Hepatocyte (in vitro differentiated cells): ENCODE data around the gene MAS1. TPM values are rescaled to one million over a fixed set of nuclear protein-coding genes. Genes with fewer than 3 reads are reported as not detected.

Source experiments
- DNase-seq: peaks from one replicate; pipeline ENCODE4 v3.0.0-alpha.2; 2016; ENCODE audit warnings: low spot score
- H2AFZ ChIP-seq: fragments of 200-600 bp; sonication (generic); 2 replicates; pipeline ENCODE4 v1.6.0; 2016; ENCODE audit warnings: antibody characterized with exemption, mild to moderate bottlenecking
- H3K27ac ChIP-seq: fragments of 200-600 bp; sonication (generic); 2 replicates; pipeline ENCODE4 v1.5.1; 2016; ENCODE audit warnings: mild to moderate bottlenecking
- H3K27me3 ChIP-seq: fragments of 200-600 bp; sonication (generic); 2 replicates; pipeline ENCODE4 v1.6.1; 2016
- H3K36me3 ChIP-seq: fragments of 200-600 bp; sonication (generic); replicated peaks from 2 replicates; pipeline ENCODE4 v1.5.1; 2016; ENCODE audit warnings: low read depth; ENCODE audit not compliant: insufficient read depth
- H3K4me1 ChIP-seq: fragments of 200-600 bp; sonication (generic); 2 replicates; pipeline ENCODE4 v1.5.1; 2016; ENCODE audit warnings: mild to moderate bottlenecking, moderate library complexity; ENCODE audit not compliant: insufficient read depth
- H3K4me2 ChIP-seq: fragments of 200-600 bp; sonication (generic); 2 replicates; pipeline ENCODE4 v1.6.0; 2016
- H3K4me3 ChIP-seq: fragments of 200-600 bp; sonication (generic); 2 replicates; pipeline ENCODE4 v1.5.1; 2016; ENCODE audit warnings: mild to moderate bottlenecking
- H3K79me2 ChIP-seq: fragments of 200-600 bp; sonication (generic); 2 replicates; pipeline ENCODE4 v1.6.0; 2017; ENCODE audit warnings: mild to moderate bottlenecking
- H3K9me2 ChIP-seq: fragments of 200-600 bp; sonication (generic); replicated peaks from 2 replicates; pipeline ENCODE4 v1.6.0; 2017; ENCODE audit warnings: mild to moderate bottlenecking; ENCODE audit not compliant: insufficient read depth
- H3K9me3 ChIP-seq: fragments of 200-600 bp; sonication (generic); 2 replicates; pipeline ENCODE4 v1.5.1; 2016; ENCODE audit warnings: low read depth, mild to moderate bottlenecking
- H4K20me1 ChIP-seq: fragments of 200-600 bp; sonication (generic); 2 replicates; pipeline ENCODE4 v1.6.0; 2016; ENCODE audit warnings: mild to moderate bottlenecking; ENCODE audit not compliant: insufficient read depth, poor library complexity, severe bottlenecking
- CTCF ChIP-seq: fragments of 200-600 bp; sonication (generic); IDR thresholded peaks from 2 replicates; pipeline ENCODE4 v1.5.1; 2016; ENCODE audit warnings: antibody characterized with exemption, mild to moderate bottlenecking; ENCODE audit not compliant: poor library complexity
- EZH2 ChIP-seq: fragments of 200-600 bp; sonication (generic); IDR thresholded peaks from 2 replicates; pipeline ENCODE4 v1.6.1; 2016; ENCODE audit warnings: antibody characterized with exemption, mild to moderate bottlenecking, borderline replicate concordance
- EZH2phosphoT487 ChIP-seq: fragments of 200-600 bp; sonication (generic); IDR thresholded peaks from one replicate; pipeline ENCODE4 v1.6.1; 2018; ENCODE audit warnings: antibody characterized with exemption, mild to moderate bottlenecking, low read depth, moderate library complexity; ENCODE audit not compliant: unreplicated experiment, severe bottlenecking
- WGBS: methylation state at CpG from one replicate; pipeline ENCODE4 v1.1.6; 2016; ENCODE audit warnings: low lambda C conversion rate; ENCODE audit errors: missing lambda C conversion rate; 5-methylcytosine and 5-hydroxymethylcytosine counted together
- polyA plus RNA-seq: library from polyadenylated mRNA; unstranded; fragments of >200 nt; fragmentation: Nextera tagmentation; extraction: Ambion mirVana; gene quantifications from 2 replicates; pipeline ENCODE4 v1.2.1, GENCODE V29; 2016
- total RNA-seq: library from RNA; depleted of rRNA; stranded (reverse); fragments of >200 nt; gene quantifications from 2 replicates; pipeline ENCODE4 v1.2.3, GENCODE V29; 2014

The MAS1 gene
- total and polyA plus RNA-seq, 2 experiments from 2014 or later, result not detected

GRCh38 chr6:159899994-159900745, 9.4 kb downstream of the MAS1 start:
- Histone ChIP-seq H3K27ac (no peak overlapping the region), H3K36me3 (no peaks in the 10 kb centered on the region), H2AFZ (no peak overlapping the region), H3K79me2 (no peaks in the 10 kb centered on the region), H3K4me3 (no peak overlapping the region), H3K4me2 (no peak overlapping the region), H4K20me1 (no peaks in the 10 kb centered on the region), H3K4me1 (no peaks in the 10 kb centered on the region), H3K9me3 (no peaks in the 10 kb centered on the region), H3K27me3 (no peaks in the 10 kb centered on the region), H3K9me2 (no peaks in the 10 kb centered on the region)
- WGBS, result 64% methylated on average over 15 of the region's 15 CpGs
- DNase-seq, result no peak
- no peak for TF ChIP-seq EZH2phosphoT487
- TF ChIP-seq EZH2, result no peak
- TF ChIP-seq CTCF, result no peak

- no peaks in the 10 kb centered on the region for H4K20me1 ChIP-seq
- no peaks in the 10 kb centered on the region for H3K4me1 ChIP-seq
- no peak overlapping the region for H2AFZ ChIP-seq
- TF ChIP-seq EZH2, result no peak
- no peaks in the 10 kb centered on the region for H3K9me2 ChIP-seq
- no peak overlapping the region for H3K4me2 ChIP-seq
- DNase-seq, result no peak
- H3K27ac ChIP-seq, result no peak overlapping the region
- H3K79me2 ChIP-seq, result no peaks in the 10 kb centered on the region
- WGBS, result 80% methylated on average over 9 of the region's 9 CpGs
- H3K4me3 ChIP-seq, result no peak overlapping the region
- no peaks in the 10 kb centered on the region for H3K27me3 ChIP-seq
- no peaks in the 10 kb centered on the region for H3K36me3 ChIP-seq
- H3K9me3 ChIP-seq, result no peaks in the 10 kb centered on the region
These were observed 11.8 kb downstream of the MAS1 start for GRCh38 chr6:159902620-159903019.

DNA sequence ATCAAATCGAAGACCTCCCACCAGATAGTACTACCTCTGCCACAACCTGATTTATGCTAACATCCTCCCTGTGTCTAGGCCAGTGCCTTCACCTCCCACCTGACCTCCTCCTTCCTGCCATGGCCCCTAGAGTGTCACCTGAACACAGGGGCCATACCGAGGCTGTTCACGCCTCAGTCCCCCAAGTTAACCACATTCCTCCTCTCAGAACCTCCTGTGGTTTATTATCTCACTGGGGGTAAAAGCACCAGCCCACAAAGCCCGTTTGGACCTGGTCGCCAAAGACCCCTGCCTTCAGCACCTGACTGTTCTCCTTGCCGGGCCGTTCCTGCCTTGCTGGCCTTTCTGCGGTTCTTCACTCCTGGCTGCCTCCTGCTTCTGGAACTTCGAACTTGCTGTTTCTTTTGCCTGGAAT, 13.7 kb downstream of the MAS1 start:
- 92% methylated on average over 9 of the region's 9 CpGs for WGBS
- no peak for TF ChIP-seq EZH2
- no peak for TF ChIP-seq CTCF
- TF ChIP-seq EZH2phosphoT487, result no peak
- Histone ChIP-seq H2AFZ (no peak overlapping the region), H3K27me3 (no peaks in the 10 kb centered on the region), H3K4me3 (no peak overlapping the region), H3K4me1 (peaks cover 7% of the 10 kb centered on the region), H3K79me2 (no peaks in the 10 kb centered on the region), H3K27ac (no peak overlapping the region), H3K36me3 (no peaks in the 10 kb centered on the region), H3K9me3 (no peaks in the 10 kb centered on the region), H3K4me2 (no peak overlapping the region), H4K20me1 (no peaks in the 10 kb centered on the region), H3K9me2 (no peaks in the 10 kb centered on the region)
- no peak for DNase-seq

DNA sequence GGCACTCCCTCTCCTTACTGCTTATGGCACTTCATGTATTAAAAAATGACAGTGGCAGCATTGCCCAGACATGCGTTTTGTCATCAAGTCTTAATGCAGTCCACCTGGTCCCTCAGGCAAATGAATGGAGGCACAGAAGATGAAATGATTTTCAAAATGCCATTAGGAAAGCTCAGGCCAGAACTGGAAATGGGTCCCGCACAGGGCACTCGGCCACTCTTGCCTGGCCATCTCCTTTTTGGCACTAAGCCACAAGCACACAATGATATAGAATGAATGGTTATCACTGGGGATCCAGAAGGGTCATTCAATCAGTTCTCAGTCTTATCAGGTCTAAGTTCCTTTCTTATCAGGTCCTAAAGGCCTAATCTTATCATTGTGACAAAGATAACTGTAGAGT, 15.6 kb downstream of the MAS1 start:
- Histone ChIP-seq H3K27me3 (peaks cover 4% of the 10 kb centered on the region), H3K4me2 (no peak overlapping the region), H4K20me1 (no peaks in the 10 kb centered on the region), H3K36me3 (no peaks in the 10 kb centered on the region), H2AFZ (no peak overlapping the region), H3K79me2 (no peaks in the 10 kb centered on the region), H3K27ac (no peak overlapping the region), H3K4me3 (no peak overlapping the region), H3K9me3 (no peaks in the 10 kb centered on the region), H3K4me1 (peaks cover 7% of the 10 kb centered on the region), H3K9me2 (no peaks in the 10 kb centered on the region)
- TF ChIP-seq EZH2 (no peak), EZH2phosphoT487 (no peak), CTCF (no peak)
- DNase-seq, result no peak
- 70% methylated on average over 3 of the region's 3 CpGs for WGBS
